HUDEP-2 (cell line): ENCODE data around the gene CTNNAL1.
"Not testable (repeated sequence)": the region's sequence is repeated elsewhere in the genome, so short reads cannot be mapped to it uniquely, and the experiment has no call there.

Source experiments
- DNase-seq, 76 experiments: peaks; one replicate each; lab custom pipeline; 2025; ENCODE audit not compliant: unreplicated experiment in 76 of 76; lab: John Stamatoyannopoulos, UW

Gene CTNNAL1

DNA sequence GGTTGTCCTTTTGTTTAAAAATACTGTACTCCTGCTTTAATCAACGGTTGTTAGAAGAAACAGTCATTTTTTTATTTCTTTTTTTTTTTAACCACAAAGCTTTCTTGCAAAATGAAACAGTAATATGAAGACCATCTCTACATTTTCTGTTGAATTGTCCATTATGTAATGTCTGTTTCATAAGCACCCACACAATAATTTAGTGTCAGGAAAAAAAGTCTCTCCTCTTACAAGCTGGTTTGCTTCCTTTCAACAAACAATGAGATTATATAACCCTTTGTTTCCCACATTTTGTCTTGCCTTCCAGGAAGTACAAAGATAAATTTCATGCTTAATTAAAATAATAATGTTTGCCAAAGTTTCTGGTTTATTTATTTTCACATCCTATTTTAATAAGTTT lies 16.7 kb downstream of the CTNNAL1 start:
- no peak for DNase-seq

DNA sequence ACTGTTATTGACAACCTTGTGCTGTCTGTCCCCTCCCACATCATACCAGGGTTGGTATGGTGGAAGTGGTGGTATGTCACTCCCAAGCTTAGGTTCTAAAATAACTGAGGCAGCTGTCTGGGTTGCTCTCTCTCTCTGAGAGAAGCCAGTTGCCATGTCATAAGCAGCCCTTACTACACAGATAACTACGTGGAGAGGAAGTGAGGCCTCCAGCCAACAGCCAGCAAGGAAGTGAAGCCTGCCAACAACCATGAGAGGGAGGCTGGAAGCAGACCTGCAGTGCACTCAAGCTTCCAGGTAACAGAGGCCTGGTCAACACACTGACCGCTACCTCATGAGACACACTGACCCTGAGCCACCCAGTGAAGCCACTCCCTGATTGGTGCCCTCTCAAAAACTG lies 18.6 kb downstream of the CTNNAL1 start:
- DNase-seq: peak in 23 of 76 experiments; percentile 1 to 30 (median 11)

DNA sequence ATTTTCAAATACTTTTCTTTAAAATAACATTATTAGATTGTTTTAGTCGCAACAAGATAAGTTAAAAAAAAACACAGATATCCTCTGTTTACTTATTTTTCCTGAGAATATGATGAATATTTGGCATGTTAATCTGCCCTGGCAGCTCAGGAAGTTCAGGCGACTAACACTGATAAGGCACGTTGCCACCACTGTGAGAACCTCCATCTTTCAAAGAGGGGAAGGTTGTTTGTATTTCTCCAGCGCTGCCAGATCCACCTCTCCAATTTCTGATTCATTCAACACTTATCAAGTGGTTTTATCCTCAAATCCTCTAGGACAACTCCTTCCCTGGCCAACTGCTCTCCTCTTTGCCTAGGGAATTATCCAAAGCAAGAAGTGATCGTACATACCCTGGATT lies 21.8 kb downstream of the CTNNAL1 start:
- no peak for DNase-seq

DNA sequence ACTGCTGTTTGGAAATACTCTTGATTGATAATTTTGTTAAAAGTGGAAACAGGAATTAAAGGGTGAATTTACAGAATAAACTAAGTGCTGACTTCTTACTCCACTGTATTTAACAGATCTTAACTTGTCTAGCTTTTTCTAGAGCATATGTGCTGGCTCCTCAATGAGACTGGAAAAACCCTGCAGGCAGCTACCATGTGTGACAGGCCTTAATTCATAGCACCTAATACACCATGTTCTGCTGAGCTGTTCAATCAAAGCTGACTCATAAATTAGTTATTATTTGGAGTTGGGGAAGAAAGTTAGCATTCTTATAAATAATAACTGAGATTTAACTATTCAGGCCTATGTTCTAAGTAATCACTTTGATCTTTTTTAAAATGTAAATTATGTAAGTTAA lies 29.4 kb downstream of the CTNNAL1 start:
- no peak for DNase-seq

DNA sequence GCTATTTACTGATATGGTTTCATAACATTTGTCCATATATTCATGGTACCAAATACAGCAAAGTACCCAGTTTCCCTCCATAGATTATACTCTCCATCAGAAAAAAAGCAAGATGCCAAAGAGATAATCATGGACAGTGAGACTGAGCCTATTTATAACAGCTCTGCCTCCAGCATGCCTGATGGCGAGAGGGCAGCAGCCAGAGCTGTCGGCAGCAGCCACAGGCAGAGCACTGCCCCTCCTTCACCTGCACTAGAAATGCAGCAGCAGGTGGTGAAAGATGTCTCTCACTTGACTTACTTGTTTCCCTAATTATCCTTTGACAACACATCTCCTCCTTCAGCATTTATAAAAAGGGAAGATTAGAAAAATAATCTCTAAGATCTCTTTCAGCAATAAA lies 32.4 kb downstream of the CTNNAL1 start:
- DNase-seq: no peak

DNA sequence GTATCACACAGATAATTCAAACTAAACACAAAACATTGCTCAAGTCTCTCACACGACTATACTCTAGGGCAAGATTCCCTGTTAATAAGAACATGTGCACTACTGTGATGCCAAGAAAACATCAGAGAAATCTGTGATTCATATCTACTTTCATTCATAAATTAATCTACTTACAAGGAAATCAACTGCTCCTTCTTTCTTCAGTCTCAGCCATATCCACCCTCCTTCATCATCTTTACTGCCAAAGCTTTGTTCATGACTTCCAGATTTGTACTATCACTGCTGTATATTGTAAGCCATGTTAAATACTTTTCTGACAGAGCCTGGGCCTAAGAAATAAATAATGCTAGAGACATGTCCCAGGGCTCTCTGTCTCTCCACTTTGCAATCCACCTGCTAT lies 35.1 kb downstream of the CTNNAL1 start:
- DNase-seq: no peak

DNA sequence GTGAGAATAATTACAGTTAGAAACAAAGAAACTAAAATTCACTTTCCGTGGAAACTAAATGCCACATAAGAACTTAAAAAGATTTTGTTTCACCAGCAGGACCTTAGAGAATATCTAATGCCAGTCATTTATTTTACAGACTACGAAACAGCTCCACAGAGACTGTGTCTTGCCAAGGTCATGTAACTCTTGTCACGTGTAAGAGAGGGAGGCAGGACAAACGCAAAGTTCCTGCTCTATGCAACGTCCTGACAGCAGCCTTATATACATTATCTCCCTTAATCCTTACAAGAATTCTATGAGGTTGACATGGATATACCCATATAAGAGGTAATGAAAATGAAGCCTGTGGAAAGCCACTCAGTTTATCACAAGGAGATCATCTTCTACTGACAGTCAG lies 39.4 kb downstream of the CTNNAL1 start:
- DNase-seq: no peak

DNA sequence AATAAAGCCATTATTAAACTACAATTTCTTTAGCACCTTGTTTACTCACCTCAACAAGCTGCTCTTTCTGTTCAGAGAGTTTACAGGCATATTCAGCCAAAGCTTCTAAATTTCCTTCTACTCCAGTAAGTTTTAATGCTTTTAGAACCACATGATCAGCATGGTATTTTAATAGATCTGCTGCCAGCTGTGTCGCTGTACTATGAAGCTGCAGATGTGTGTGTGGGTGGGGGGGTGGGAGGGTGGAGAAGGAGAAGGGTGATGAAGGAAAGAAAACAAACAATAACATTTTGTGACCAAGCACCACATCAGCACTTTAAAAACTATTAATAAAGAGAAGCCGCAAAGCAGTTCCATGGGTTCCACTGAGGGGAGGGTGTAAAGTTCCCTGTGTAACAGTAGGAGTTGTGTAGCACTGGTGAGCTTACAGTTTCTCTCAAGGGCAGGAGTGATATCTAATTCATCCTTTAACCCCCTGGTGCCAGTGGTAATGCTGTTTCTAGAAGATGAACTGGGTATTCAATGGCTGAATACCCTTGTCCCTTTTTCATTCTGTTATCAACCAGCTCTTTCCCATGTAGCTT lies 40.6 kb downstream of the CTNNAL1 start:
- no peak for DNase-seq

DNA sequence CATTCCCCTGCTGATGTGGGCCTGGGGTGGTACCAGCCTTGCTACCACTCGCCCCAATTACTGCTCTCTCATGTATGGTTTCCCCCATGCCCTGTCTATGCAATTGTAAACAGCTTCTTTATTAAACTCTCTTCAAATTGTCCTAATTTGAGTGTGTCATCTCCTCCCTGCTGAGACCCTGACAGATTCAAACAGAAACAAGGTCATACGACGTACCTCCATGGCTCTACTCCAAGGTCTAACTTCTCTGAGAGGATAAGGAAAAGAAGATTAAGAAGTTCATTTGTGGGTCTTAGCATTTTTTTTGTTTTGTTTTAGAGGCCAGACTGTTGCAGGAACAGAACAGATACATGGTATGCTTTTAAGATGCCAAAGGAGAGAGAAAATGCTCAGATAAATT lies 41.1 kb downstream of the CTNNAL1 start:
- no peak for DNase-seq

DNA sequence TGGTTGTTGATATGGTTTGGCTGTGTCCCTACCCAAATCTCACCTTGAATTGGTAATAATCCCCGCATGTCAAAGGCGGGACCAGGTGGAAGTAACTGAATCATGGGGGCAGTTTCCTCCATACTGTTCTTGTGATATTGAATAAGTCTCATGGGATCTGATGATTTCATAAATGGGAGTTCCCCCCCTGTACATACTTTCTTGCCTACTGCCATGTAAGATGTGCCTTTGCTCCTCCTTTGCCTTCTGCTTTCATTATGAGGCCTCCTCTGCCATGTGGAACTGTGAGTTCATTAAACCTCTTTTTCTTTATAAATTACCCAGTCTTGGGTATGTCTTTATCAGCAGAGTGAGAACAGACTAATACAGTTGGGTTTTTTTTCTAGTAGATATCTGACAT lies 41.9 kb downstream of the CTNNAL1 start:
- not testable (repeated sequence) for DNase-seq

DNA sequence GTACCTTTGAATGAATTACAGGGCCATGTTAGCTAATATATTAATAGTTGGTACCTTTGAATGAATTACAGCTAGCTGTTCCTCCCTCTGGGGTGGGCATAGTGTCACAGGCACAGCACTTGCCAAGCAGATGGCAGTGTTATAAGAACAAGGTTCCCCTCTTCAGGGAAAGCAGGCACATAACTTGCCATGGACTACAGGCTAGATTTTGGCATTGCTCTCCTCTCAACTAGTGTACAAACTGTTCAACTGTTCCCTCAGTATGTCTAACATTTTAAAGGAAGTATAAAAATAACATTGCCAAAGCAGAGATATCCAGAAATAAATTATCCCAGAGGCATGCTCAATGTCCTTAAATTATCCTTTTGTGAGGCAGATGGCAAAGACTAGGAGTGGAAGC lies 45.4 kb downstream of the CTNNAL1 start:
- no peak for DNase-seq

DNA sequence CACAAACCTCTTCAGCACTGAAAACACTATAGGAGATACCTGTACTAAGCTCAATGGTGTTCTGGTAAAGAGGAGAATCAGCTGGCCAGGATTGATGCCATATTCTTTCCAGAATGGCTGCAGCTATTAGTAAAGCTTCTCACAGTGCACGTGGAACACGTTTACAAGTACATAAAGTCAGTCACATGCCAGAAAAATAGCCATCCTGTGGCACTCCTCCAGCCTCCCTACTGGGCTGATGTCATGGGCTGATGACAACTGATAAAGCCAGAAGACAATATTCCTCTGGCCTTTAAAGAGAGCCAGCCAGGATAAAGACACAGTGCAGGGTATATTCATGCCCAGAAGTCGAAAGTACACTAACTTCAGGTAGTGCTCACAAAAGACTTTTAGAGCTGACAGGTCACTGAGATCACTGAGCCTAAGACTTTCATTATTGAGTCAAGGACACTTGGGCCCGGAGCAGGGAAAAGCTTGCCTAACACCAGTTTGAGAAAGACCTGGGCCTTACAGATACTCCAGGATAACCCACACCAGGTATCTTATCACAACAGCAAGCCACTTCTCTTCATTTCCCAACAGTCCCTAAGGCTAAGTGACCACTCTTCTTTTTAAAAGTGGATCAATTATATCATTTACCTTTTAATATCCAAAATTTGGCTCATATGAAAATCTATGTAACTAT lies 49.7 kb downstream of the CTNNAL1 start:
- peak in 72 of 76 experiments; percentile 5 to 88 (median 62) for DNase-seq

DNA sequence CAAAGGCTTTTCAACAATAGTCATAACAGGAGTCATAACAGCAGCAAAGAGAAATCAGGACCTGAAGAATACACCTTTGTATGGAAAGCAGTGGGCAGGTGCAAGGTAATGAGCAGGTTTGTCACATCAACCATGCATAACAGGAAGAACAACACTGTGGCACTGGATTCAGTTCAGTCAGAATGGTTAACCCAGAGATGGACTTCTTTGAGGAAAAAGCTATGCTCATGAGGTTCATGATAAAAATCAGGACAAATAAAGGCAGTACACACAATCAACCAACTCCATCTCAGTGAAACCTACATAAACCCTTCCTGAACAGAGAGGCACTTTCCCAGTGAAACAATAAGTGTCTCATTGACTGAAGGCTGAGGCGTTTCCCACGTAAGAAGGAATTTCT lies 52.1 kb downstream of the CTNNAL1 start:
- no peak for DNase-seq

DNA sequence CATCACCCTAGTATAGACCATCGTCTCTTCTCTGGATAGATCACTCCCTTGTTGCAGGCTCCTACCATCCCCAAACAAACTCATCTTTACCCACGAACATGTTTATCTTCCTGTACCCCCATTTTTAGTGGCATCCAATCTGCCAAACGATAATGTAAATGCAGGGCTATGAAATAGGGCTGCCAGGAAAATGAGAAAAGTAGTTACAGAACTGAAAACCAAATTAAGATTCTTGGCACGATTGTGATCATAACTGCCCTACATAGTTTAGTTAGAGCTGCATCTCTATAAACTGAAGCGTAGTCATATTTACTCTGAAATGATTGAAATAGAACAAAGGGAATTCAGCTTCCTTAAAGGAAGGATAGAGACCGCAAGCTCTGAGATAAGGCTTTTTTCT lies 53.0 kb downstream of the CTNNAL1 start:
- DNase-seq: no peak

DNA sequence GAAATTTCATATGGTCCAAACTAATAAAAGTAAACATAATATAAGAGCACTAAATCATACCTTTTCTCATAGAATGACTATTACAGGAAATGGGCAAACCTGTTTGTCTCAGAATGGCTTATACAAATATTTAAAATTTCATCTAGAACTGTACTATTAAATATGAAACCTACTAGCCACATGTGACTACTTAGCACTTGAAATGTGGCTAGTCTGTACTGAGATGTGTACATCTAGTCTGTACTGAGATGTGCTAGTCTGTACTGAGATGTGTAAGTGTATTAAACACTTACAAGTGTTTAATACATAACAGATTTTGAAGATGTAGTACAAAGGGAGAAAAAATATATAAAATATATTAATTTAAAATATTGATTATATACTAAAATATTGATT lies 56.7 kb downstream of the CTNNAL1 start:
- no peak for DNase-seq

DNA sequence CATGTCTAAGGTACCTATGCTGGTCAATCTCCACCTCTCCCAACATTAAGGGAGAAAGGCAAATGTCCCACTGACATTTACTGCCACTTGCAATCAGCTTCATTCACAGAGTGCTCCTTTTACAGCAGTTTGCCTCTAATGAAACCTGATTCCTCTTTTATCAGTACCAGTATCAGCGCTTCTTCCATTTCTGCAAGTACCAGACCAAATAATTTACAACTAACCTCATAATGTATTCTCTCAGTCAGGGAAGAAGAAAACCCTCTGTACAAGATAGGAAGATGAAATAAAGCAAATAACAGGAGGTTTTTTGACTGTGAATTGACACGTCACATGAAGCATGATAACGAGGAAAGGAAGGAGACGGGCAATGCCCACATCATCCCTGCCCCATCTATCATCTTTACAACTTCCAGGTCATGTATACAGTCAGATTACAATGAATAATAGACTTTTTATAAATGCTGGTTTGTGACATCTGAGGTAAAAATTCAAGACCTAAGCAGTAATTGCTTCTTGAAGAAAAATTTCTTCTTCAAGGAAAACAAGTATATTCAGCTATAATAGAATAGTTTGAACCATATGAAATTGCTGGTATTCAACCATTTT lies 57.2 kb downstream of the CTNNAL1 start:
- no peak for DNase-seq

DNA sequence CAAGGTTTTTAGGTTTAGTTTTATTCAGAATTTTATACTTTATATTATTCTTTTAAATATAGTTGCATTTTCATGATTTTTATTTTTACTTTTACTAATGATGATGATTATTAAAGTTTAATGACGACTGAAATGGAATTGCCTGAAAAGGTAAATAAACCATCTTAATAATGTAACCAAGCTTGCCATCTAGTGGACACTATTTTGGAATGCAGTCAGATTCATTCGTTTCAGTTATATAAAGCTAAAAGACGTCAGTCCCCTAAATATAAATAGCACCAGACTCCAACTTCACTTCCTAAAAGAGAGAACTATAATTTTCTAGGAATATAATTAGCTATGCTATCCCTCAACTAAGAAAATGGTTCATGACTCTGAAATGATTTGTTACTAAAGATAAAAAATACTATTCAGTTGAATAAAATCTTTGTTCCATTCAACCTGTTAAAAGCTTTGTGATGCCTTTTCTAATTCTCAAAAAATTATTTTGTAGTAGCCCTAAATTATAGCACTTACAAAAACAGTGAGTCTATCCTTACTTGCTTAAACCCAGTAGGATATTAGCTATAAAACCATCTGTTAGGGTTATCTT lies 59.2 kb downstream of the CTNNAL1 start:
- DNase-seq: peak in 12 of 76 experiments; percentile 3 to 28 (median 13)

DNA sequence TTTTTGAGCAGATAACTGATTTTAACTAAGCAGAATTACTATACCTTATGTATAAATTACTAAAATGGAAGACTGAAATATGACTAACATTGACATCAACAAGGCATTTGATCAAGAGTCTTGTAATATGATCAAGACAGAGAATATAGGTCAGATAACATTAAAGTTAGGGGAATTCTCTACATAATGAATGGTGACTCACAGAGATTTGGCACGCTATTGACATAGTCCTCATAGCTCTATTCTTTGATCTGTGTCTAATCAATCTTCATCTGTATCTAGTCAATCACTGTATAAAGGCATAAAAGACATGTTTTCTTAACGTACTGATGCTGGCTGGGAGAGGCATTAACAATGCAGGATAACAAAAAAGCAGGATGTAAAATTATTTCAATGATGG lies 61.7 kb downstream of the CTNNAL1 start:
- no peak for DNase-seq

DNA sequence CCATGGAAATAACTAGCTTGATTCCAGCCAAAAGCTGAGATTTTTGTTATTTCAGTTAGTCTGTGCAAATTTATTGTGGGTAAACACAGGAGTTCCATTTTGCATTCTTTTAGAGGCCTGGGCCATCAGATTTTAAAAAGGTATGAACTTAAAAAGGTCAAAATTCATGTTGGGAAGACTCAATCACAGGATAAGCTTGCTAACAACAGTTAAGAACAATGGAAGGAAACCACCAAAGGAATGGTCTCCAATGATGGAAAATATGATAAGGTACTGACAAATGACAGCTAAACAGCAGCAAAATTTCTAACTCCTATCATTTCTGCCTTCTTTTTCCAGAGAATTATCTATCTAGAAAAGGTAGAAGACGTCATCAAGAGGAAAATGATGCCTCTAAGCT lies 63.1 kb downstream of the CTNNAL1 start:
- no peak for DNase-seq

DNA sequence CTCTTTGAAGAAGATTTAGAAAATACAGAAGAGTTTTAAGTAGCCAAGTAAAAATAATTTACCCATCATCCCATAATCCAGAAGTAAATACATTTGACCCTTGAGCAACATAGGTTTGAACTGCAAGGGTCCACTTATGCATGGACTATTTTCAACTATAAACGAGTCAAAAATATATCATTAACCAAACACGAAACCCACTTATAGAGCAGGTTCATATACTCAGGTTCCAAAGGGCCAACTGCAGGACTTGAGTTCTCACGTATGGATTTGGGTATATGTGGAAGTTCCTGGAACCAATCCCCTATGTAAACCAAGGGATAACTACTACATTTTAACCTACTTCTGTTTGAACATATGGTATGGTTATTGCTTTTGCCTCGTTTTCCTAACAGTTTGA lies 73.3 kb downstream of the CTNNAL1 start:
- DNase-seq: no peak

DNA sequence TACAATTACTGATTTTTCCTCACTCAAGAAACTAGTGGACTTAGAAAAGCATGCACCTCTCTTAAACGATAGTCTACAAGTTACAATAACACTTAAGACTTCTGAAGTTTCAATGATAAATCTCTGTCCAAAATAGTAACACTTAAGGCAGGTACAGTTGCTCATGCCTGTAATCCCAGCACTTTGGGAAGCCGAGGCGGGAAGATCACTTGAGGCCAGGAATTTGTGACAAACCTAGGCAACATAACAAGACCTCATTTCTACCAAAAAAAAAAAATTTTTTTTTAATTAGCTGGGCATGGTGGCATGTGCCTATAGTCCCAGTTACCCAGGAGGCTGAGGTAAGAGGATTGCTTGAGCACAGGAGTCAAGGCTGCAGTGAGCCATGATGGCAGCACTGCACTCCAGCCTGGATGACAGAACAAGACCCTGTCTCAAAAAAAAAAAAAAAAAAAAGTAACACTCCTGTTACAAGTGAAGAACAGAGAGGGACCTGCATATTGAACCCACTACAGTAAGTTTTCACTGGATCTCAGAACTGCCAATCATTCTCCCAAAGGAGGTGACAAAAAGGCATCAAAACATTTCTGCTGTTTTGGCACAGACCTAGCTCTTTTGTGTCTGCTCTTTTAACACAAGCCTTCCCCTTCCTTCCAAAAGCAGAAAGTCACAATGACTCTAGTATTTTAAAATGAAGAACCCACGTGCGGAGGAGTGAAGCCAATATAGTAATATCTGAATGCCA lies 75.6 kb downstream of the CTNNAL1 start:
- DNase-seq: no peak
